NT2/D1 (cell line): ENCODE results near the gene SHANK3.

ENCODE experiments used
- SUZ12 ChIP-seq: IDR thresholded peaks from 2 replicates; pipeline ENCODE4 v1.6.1; 2011; ENCODE audit not compliant: insufficient read length, insufficient read depth; ENCODE audit errors: extremely low read depth
- YY1 ChIP-seq: IDR thresholded peaks from 2 replicates; pipeline ENCODE4 v1.6.1; 2011; ENCODE audit not compliant: insufficient read length, insufficient read depth
- ZNF274 ChIP-seq: IDR thresholded peaks from 2 replicates; pipeline ENCODE4 v1.6.1; 2011; ENCODE audit warnings: mild to moderate bottlenecking, low read depth, low read length

- TF ChIP-seq ZNF274, result no peak
- no peak for TF ChIP-seq YY1
- TF ChIP-seq SUZ12, result no peak
Measured at GRCh38 chr22:50672471-50673230, at the start of gene SHANK3.
